ENCODE results near the gene EPHA6.

The EPHA6 gene

DNA sequence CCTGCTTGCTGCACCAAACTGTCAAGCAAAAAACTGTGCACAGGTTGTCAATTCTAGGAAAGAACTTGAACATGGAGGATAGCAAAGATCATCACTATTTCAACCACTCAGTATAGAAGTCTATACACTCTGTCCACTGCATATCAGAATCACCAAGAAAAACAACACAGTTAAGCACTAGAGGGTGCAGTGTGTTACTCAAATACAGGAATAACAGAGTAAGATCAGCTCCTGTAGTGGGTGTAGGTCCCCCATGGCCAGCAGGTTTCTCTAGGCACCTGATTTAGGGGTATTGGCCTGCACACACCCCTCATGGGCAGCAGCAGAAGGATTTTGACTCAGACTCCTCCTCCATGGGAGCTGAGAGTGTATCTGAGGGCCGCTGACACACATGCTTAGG, 464.1 kb downstream of the EPHA6 start:
- DNase-seq (ENCODE audit: low spot score), result peak; percentile 12

- DNase-seq (ENCODE audit: low spot score), result no peak
Observed at GRCh38 chr3:97291901-97292300, 477.5 kb downstream of the EPHA6 start.

DNA sequence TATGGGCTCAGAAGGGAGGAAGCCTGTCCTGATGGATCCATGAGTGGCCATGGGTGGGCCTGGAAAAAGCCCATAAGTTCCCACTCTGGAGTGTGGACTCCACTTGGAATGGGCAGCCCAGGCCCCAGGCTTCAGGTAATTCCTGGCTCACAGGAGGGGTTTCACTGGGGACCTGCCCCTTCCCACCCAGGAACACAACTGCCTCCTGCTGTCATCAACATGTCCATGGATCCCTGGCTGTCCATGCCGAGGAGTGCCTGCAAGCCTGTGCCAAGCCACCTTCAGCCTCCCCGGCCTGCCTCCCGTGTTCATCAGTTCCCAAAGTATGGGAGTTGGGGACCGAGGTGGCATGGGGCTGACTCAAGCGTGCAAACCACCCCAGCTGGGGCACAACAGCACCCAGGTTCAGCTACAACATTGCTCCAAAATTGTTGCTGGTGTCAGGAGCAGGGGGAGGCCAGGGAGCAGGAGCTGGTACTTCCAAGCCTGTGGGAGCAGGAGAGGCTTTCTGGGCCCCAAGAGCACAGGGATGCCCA, 479.3 kb downstream of the EPHA6 start:
- DNase-seq (ENCODE audit: low spot score), result no peak

GRCh38 chr3:97297032-97297431, 482.6 kb downstream of the EPHA6 start:
- no peak for DNase-seq (ENCODE audit: low spot score)

DNA sequence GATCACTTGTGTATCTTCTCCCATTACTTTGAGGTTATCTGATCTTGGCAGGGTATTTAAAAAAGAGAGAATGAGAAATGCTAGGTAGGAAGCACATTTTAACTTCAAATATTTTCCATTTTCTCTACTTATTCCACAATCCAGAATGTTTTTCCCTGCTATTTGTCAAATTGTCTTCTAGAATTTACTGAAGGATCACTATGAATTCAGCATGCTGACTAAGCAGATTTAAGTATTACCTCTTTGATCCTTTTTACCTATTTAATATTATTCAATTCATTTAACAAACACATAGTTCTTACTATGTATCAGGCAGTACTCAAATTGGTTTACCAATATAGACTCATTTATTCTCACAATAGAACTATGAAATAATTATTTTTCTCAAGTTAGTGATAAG, 486.7 kb downstream of the EPHA6 start:
- DNase-seq (ENCODE audit: low spot score), result no peak

GRCh38 chr3:97306226-97306625, 491.8 kb downstream of the EPHA6 start:
- DNase-seq (ENCODE audit: low spot score), result no peak

GRCh38 chr3:97338375-97338774, 524.0 kb downstream of the EPHA6 start:
- DNase-seq (ENCODE audit: low spot score), result no peak

DNA sequence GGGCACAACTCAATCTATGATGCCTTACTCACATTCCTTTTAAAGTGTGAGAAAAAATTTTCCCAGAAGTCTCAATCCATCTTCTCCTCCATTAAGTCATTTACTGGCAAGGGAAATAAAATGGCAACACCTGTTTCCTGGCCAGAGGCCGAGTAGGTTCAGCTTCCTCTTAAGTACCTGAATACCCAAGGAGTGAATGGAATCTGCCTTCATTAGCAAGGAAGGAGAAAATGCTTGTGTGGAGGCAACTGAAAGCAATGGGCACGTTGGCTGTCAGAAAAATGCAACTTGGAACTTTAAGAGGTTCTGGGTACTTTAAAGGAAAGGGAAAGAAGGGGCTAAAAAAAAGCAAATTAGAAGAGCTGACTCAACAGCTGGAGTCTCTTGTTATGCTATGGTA, 526.5 kb downstream of the EPHA6 start:
- DNase-seq (ENCODE audit: low spot score), result no peak

DNA sequence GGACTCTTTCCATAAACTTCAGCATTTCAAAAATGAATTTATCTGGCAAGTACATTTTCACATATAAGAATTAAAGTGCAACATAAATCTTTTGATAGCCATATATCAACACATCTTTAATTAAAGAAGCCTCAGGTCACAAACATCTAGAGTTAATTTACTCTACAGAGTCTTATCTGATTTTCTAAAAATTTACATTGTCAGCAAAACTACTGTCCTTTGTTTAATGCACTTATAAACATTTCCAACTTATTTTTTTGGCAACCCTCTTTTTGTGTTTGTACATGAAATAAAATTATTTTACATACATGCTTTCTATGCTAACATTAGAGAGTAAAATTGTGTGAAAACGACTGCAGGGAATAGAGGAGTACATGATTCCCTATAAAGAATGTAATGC, 533.4 kb downstream of the EPHA6 start:
- DNase-seq (ENCODE audit: low spot score), result no peak

DNA sequence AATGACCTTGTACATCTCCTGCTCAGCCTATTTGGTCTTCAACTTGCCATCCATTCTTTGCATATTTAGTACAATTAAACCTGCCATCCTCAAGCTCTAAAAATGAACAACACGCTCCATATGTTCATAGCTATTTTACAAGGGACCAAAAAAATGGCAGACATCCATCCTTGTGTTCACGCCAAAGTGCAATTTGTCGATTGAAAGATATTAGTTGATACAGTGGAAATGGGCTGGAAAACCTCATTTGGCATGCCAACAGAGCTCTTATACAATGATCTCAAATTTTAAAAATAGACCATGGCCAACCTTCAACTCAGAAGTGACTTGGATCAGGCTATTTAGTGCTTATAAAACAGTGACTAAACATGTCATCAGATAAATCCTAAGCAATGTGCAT, 536.6 kb downstream of the EPHA6 start:
- peak; percentile 90 for DNase-seq (ENCODE audit: low spot score)

DNA sequence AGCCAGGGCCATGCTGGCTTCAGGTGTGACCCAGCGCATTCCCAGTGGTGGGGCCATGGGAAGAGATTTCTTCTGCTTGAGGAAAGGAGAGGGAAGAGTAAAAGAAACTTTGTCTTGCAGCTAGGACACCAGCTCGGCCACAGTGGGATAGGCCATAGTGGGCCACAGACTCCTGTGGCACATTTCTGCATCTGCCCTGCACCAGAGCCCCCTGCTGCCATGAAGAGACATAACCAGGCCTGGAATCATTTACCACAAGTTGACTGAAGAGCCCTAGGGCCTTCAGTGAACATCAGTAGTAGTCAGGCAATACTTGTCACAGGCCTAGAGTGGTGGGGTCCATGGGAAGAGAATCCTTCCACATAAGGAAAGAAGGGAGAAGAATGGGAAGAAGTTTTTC, 538.8 kb downstream of the EPHA6 start:
- no peak for DNase-seq (ENCODE audit: low spot score)

DNA sequence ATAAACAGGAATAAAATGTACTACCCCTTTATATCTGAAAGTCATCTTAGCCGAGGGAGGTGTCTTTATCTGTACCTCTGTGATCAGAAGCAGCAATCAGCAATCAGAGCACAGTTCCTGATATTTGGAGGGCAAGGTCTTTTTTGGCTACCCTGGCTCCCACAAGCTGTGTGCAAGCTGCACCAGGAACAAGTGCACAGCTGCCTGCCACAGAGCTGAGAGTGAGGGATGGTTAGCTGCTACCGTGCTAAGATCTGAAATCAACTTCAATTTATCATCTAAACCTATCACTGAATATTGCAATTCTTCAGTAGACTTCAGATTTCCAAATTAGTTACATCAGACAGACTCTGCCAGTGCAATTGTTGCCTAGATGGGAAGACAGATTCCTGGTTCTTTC, 545.6 kb downstream of the EPHA6 start:
- DNase-seq (ENCODE audit: low spot score), result no peak

DNA sequence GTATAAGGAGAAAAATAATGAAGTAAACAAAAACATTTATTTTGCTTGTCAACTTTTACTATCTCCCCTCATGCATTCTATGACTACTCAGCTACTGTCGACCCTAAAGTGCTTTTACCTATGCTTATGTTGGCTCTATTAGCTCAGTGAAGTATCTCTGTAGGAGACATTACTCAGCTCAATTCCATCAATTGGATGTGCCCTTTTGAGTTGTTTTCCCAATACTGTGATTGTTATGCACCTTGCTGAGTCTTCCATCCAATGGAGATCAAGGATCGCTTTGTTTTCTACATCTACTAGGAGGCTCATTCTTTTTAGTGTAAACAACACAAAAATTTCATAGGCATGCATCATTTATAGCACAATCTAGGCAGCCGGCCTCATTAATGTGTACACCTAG, 546.4 kb downstream of the EPHA6 start:
- no peak for DNase-seq (ENCODE audit: low spot score)

DNA sequence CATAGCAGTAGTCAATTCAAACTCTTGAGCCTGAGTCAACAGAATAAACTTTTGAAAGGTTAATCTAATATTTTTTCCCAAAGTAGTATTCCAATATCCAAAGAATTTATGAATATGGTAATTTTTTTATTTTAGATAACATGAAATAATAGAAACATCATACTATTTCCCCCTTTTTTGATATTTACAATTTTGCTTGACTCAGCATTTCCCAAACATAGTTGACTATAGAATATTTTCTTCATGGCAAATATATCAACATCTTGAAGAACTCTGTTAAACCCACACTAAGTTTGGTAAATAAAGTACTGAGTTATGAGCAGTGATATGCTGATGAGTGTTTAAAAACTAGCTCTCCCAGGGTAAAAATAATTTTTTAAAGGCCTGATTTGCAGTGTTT, 570.2 kb downstream of the EPHA6 start:
- no peak for DNase-seq (ENCODE audit: low spot score)

DNA sequence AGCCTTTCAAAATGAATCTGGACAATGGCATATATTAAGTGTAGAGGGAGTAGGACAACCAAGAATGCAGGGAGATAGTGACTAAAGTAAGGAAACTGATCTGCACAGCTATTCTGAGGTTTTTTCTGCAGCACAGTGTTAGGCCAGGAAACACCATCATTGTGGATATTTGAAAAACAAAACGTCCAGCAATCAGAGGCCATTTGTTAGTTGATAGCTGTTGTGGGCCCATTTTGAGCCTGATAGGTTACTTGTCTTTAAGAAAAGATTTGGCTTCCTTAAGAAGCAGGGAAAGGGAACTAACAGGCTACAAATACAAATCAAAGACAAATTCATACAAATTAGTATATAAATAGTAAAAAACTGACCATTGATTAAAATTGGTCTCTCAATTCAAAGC, 574.4 kb downstream of the EPHA6 start:
- DNase-seq (ENCODE audit: low spot score), result no peak

- no peak for DNase-seq (ENCODE audit: low spot score)
Observed at GRCh38 chr3:97389936-97390335, 575.5 kb downstream of the EPHA6 start.

DNA sequence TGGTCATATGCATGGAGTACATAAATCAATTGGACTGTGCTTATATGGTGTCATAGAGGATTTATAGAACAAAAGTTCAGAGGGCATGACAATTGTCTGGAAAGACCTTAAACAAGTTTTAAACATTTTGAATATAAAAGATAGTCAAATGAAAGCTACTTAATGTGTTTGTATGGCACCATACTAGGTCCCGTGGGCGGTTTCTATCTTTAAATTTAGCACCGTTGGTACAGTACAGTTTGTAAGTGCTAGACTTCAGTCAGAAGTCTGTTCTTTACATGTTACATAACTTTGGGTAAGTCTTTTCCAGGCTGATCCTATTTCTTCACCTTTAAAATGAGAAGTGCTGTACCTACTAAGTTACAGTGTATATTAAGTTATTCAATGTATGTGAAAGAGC, 576.8 kb downstream of the EPHA6 start:
- DNase-seq (ENCODE audit: low spot score), result no peak

GRCh38 chr3:97409612-97410011, 595.2 kb downstream of the EPHA6 start:
- no peak for DNase-seq (ENCODE audit: low spot score)

DNA sequence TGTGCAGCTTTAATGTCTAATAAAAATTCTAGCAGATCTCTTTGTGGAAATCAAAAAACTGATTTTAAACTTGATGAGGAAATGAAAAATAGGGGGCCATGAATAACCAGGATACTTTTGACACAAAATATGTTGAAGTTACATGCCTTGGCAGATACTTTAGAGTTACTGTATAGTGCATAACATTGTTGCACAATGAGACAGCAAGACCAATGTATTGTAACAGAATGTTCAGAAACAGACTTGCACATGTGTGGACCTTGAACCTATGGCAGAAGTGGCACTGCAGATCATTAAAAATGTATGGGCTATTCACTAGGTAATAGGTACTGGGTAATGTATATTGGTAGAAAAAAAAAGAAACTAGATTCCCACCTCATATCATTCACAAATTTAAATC, 607.2 kb downstream of the EPHA6 start:
- no peak for DNase-seq (ENCODE audit: low spot score)

DNA sequence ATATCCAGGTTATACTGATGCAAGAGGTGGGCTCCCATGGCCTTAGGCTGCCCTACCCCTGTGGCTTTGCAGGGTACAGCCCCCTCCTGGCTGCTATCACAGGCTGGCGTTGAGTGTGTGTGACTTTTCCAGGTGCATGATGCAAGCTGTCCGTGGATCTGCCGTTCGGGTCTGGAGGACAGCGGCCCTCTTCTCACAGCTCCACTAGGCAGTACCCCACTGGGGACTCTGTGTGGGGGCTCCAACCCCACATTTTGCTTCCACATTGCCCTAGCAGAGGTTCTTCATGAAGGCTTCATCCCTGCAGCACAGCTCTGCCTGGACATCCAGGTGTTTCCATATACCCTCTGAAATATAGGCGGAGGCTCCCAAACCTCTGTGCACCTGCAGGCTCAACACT, 610.6 kb downstream of the EPHA6 start:
- no peak for DNase-seq (ENCODE audit: low spot score)

- DNase-seq (ENCODE audit: low spot score), result peak; percentile 13
Observed at GRCh38 chr3:97430601-97431000, 616.2 kb downstream of the EPHA6 start.

DNA sequence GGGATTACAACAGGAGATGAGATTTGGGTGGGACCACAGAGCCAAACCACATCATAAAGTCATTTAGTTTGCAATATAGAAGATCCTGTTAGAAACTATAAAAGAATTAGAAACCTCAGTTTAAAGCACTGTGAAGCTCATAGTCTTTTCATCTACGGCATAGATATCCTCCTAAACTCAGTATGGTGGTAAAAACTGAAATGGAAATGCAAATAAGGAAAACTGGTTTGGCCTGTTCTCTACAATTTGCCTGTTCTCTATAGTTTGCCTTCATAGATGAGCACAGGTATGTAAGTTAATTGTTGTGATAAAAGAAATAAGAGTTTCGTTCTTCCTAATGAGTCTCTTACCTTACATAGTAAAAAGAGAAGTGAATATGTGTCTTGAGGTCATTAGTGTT, 618.5 kb downstream of the EPHA6 start:
- no peak for DNase-seq (ENCODE audit: low spot score)

- no peak for DNase-seq (ENCODE audit: low spot score)
Observed at GRCh38 chr3:97438131-97438530, 623.7 kb downstream of the EPHA6 start.

- DNase-seq (ENCODE audit: low spot score), result no peak
Observed at GRCh38 chr3:97439373-97439772, 625.0 kb downstream of the EPHA6 start.

DNA sequence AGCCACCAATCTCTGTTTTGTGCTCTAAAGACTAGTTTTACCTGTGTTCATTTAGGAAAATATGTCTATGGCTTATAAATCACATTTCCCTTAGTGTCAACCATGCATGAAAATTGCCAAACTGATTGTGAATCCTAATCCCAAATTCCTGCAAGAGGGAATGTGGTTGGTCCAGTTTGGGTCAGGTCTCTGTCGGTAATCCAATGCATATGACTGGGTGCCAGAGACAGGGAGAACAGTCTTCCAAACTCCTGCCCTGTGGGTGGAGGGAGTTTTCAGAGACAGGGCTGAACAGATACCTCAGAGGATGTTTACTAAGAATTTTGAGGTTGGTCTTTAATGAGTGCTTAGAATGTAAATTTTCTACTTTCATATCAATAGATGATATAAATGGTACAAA, 649.6 kb downstream of the EPHA6 start:
- DNase-seq (ENCODE audit: low spot score), result no peak
